Astrocyte of the spinal cord (primary cell): Measurements from ENCODE around the gene RAB40C.

Experiments used
- DNase-seq: peaks from one replicate; pipeline ENCODE4 v3.0.0; 2011; ENCODE audit warnings: low read depth, low spot score
- H3K4me3 ChIP-seq: 2 replicates; pipeline ENCODE4 v1.5.1; 2011; ENCODE audit warnings: low read depth, mild to moderate bottlenecking, low read length, moderate library complexity
- CTCF ChIP-seq: IDR thresholded peaks from 2 replicates; pipeline ENCODE4 v1.5.1; 2012; ENCODE audit warnings: low read depth, mild to moderate bottlenecking, low read length, inconsistent platforms
- in situ Hi-C: cut with HindIII; loops from 2 replicates; pipeline ENCODE4 v1.10.0; 2017; ENCODE audit warnings: low sequenced_read_pairs

Gene RAB40C

DNA sequence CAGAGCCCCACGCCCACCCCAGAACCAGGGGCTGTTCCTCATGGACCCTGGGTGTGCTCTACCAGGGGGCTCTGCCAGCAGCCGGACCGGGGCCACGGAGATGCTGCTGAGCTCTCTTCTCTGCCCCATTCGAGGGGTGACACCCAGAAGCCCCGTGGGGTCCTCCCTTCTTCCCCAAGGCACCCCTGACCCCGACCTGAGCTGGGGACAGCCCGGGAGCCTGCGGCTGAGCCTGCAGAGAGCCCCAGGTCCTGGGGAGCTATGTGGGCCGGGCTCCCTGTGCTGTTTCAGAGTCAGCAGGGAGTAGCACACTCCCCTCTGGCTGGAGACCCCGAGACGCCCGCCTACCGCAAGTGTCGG, 30.9 kb upstream of the RAB40C start:
- TF ChIP-seq CTCF, result no peak
- no peak overlapping the region for H3K4me3 ChIP-seq
- DNase-seq, result no peak
- in situ Hi-C loops, result no loop called here

DNA sequence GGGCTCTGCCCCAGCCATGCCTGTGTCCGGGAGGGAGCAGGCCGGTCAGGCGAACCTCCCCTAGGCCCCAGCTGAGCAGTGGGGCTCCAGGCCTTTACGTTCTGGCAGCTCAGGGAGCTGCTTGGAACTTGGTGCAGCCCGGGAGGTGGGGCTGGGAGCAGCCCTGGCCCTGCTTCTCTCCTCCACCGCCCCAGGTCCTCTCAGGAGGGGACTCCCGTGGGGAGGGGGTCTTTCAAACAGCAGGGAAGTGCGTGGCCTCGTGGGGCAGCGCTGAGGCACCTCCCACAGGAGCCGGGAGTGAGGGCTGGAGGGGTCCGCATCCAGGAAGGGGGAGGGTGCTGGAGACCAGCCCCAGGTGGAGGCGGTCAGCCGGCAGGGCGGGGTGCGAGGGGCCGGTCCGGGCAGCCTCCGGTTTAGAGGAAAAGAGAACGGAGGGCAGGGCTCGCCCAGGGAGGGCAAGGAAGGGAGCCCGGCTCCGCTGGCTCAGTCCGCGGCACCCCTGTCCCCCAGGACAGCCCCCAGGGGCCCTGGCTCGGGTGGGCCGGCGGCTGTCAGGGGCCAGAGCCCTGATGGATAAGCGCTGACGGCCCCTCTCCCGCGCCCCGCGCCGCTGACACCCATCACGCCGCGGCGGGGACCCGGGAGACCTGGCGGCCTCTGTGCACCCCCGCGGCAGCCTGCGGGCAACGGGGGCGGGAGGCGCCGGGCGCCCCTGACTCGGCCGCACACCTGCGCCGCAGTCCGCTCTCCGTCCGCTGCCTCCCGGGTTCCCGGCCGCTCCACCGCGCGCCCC, 30.3 kb upstream of the RAB40C start:
- in situ Hi-C loops, result no loop called here
- no peak for DNase-seq
- no peak for TF ChIP-seq CTCF

DNA sequence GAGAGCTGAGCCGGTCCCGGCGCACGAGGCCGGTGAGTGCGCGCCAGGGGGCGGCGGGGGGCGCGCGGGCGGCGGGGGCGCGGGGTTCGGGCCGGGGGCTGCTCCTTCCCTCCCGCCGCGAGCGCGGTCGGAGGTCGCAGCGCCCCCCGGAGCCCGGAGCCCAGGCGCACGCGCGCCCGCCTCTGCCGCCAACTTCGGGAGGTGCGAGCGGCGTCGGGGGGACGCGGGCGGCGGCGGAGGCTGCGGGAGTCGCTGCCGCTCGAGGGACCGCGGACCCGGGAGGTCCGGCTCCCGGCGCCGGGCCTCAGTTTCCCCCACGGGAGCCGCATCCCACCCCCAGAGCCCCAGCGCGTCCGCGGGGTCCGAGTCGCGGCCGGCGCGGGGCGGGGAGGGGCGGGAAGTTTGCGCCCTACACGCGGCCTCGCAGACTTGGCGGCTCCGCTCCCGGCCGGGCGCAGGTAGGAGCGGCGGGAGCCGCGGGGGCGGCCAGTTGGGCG, 29.6 kb upstream of the RAB40C start, which contains the start of gene PRR35:
TSS of gene PRR35 (plus strand) at position 191 of the 497 bp plus-strand sequence. CDS start 2,901 bp downstream, outside the sequence.
- H3K4me3 ChIP-seq, result no peak within 1 kb of the TSS
- in situ Hi-C loops, result no loop called here
- TF ChIP-seq CTCF, result no peak
- DNase-seq, result no peak

More for the DNA sequence above, 30.3 kb upstream of the RAB40C start:
- H3K4me3 ChIP-seq, result no peak overlapping the region

DNA sequence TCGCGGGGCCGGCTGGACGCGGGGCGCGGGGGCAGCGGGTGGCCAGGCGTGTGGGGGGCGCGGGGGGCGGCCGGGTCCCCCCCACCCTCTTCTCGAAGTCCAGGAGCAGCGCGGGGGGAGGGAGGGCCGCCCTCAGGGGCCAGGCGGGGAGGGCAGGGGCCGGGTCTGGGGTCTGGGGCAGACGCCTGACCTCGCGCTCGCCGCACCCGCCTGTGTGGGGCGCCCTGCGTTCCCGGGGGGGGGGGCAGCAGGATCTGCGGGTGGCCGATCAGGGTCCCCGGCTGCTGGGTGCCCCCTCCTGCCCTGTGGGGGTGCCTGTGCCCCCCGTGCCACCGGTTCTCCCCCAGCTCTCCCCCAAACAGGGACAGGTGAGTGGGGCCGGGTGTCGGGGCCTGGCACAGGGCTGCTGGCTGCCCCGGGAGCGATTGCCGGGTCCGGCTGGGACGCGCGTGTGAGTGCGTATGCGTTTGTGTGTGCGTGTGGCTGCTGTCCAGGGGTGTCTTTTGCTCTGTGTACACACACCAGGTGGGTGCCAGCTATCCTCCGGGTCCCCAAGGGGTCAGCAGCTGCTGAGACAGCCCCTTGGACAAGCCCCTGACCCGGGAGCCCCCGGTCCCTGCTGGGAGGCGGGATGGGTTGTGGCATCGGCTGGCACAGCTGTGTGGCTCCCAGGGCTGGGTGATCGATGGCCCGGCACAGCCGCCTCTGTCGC, 29.0 kb upstream of the RAB40C start:
- TF ChIP-seq CTCF, result no peak
- in situ Hi-C loops, result no loop called here
- no peak for DNase-seq

DNA sequence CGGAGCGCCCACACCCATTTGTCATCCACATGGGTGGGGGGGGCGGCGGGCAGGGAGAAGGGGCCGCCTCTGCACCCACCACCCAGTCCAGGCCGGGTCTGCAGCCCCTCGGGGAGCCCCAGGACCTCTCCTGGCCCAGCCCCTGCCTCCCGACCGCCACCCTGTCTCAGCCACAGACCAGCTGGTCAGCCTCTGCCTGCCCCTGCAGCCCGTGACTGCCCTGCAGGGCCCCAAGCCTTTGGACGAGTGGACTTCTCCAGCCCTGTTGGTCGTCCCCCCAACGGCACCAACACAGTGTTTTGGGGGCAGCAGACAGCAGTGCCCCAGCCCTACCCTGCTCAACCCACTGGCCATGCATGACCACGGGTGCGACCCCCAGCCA, 28.5 kb upstream of the RAB40C start:
- in situ Hi-C loops, result no loop called here
- no peak for DNase-seq
- H3K4me3 ChIP-seq, result no peak overlapping the region
- no peak for TF ChIP-seq CTCF

More for the DNA sequence above, 29.0 kb upstream of the RAB40C start:
- no peak overlapping the region for H3K4me3 ChIP-seq

GRCh38 chr16:561957-562938, 27.6 kb upstream of the RAB40C start:
- in situ Hi-C loops, result no loop called here
- no peak overlapping the region for H3K4me3 ChIP-seq
- DNase-seq, result no peak
- no peak for TF ChIP-seq CTCF
